Right ventricle myocardium superior (tissue), 1 donor: ENCODE measurements around the gene NRCAM. TPM values are rescaled to one million over a fixed set of nuclear protein-coding genes. Genes with fewer than 3 reads are reported as not detected.
"Not testable (repeated sequence)": the region's sequence is repeated elsewhere in the genome, so short reads cannot be mapped to it uniquely, and the experiment has no call there.

Experiments used
- ATAC-seq: fragments of 200-7000 bp; cut with Tn5 transposase; one replicate; pipeline ENCODE4 v1.9.1; 2020; ENCODE audit warnings: mild to moderate bottlenecking; ENCODE audit not compliant: poor library complexity
- DNase-seq: peaks from one replicate; pipeline ENCODE4 v3.0.0-alpha.2; 2020
- intact Hi-C: fragments of 100-400 bp; cut with DNase I; formaldehyde crosslinking; loops from one replicate; pipeline ENCODE4 v1.11.2; 2022
- long read RNA-seq: library from polyadenylated mRNA; unstranded; transcript quantifications from one replicate; pipeline ENCODE4 v2.0.0, GENCODE V29; 2021
- total RNA-seq: library from RNA; stranded (reverse); fragmentation: NEBNext Ultra II Directional; extraction: Animal tissue kit (Norgen Biotek cat#: 25700); gene quantifications from one replicate; pipeline ENCODE4 v1.2.1, GENCODE V29; 2021
- donor health status: DM: no; HTN: yes; CAD: no; lungs with severe emphysema.

The NRCAM gene
- 0.27 TPM for total RNA-seq
- long read RNA-seq: 0 reads

DNA sequence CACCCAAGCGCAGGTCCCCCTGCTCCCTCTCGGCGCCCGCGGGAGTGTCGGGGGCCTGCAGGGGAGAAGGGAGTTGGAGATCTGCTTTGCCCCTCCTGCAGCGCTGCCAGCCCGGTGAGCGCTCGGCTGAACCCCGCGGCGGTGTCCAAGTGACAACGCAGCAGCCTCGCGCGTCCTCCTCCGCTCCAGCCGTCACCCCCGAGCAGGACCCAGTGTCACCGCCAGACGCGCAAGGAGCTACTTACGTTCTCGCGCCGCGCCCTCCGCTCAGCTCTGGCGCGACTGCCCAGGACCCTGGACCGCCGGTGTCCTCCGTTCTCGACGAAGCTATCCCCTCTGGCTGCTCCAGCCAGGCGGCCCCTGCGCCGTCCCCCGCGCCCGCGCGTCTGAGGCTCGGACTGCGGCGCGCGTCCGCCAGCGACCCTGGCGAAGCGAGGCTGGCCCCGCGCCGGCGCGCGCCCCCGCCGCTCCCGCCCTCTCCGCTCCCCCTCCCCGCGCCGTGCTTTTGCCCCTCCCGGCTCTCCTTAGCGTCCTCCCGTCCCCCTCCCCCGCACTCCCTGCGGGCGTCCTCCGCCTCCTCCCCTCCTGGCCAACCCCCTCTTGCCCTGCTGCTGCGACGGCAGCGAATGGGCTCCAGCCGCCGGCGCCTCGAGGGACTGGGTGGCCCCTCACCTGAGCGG lies at the start of gene NRCAM:
TSS of gene NRCAM (minus strand) at position 439 of the 680 bp plus-strand sequence. CDS start 216,372 bp downstream, outside the sequence.
- intact Hi-C loops: loop anchor here (10.0 kb wide), 1 partner anchor 271 kb away; no protein-coding TSS in a partner anchor
- peak; percentile 43 for DNase-seq
- ATAC-seq: peak; percentile 43

DNA sequence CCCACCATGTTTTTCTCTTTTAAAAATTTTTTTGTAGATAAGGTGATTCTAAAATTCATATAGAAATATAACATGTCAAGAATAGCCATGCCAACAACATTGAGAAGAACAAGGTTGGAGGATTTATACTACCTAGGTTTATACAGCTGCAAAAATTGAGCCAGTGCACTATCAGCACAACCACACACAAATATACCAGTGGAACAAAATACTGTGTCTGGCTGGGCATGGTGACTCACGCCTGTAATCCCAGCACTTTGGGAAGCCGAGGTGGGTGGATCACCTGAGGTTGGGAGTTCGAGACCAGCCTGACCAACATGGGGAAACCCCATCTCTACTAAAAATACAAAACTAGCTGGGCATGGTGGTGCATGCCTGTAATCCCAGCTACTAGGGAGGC lies 48.3 kb upstream of the NRCAM start:
- intact Hi-C loops, DNase-seq, ATAC-seq: not testable (repeated sequence)

DNA sequence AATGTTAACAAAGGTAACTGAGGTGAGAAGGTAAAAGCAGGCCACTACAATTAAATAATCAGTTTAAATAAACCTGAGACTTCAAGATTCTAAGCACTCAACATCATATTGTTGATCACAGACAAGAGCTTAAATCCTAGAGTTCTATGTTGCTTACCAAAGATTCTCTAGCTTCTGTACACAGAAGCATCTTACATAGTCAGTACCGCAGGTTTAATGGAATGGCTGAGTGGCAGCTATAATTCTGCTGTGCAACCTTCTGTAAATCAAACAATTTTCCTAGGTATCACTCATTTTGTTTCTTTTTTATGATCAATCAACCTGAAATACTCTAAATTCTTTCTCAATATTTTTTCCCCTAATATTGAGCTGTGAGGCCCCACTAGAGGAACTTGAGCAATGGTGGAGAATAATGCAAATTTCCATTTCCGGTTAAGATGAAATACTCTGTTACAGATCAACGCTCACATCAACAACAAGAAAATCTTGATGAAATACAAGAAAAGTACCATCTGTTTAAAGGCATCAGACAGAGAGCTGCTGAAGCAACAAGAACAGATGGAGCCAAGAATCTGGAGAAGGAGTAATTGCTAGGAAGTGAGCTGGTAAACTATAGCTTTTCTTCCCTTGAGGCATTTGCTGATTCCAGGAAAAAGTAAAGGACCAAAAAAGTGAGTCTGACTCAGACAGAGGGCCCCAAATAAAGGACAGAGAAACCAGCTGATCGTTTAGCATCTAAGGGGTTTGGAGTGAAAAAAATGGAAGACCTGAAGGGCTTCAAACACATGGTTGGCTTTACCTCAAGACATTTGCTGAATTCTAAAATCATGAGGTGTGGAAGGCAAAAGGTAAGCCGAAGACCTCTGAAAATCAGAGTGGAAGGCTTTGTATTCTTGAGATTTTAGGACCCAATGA lies 47.1 kb upstream of the NRCAM start:
- intact Hi-C loops: no loop called here
- ATAC-seq (peak; percentile 52), DNase-seq (no peak)

- intact Hi-C loops: loop anchor here (10.0 kb wide), 1 partner anchor 315 kb away; no protein-coding TSS in a partner anchor
- ATAC-seq: no peak
- DNase-seq: no peak
These were observed 43.3 kb upstream of the NRCAM start for GRCh38 chr7:108499566-108499965.

- intact Hi-C loops: loop anchor here (10.0 kb wide), 1 partner anchor 314 kb away; no protein-coding TSS in a partner anchor
- no peak for DNase-seq
- no peak for ATAC-seq
These were observed 42.2 kb upstream of the NRCAM start for GRCh38 chr7:108498481-108498880.

DNA sequence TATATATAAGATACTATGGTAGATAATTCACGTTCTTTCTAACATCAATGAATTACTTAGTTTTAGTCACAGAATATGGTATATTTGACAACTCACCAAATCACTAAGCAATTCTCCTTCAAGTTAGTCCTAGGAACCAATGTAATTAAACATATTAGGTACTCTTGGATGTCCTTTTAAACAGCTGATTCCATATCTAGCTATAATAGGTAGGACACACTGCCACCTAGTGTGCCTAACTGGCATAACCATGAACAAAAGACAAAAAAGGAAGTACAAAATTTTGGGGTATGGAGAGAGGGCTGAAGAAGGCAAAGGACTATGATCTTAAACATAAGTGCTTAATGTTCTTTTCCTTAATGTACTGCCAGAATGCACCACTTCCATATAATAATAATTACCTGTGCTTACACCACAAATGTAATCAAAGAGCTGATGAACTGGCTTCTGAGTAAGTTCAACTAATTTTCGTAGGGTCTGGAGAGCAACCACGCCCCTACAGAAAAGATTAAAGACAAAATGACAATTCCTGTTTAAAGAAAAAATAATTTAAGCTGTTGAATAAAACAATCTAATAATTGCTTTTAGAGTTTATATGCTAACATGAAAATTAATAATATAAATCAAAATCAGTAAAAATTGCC lies 41.0 kb upstream of the NRCAM start:
- intact Hi-C loops: loop anchor here (10.0 kb wide), 1 partner anchor 312 kb away; no protein-coding TSS in a partner anchor
- DNase-seq (no peak), ATAC-seq (peak; percentile 67)

DNA sequence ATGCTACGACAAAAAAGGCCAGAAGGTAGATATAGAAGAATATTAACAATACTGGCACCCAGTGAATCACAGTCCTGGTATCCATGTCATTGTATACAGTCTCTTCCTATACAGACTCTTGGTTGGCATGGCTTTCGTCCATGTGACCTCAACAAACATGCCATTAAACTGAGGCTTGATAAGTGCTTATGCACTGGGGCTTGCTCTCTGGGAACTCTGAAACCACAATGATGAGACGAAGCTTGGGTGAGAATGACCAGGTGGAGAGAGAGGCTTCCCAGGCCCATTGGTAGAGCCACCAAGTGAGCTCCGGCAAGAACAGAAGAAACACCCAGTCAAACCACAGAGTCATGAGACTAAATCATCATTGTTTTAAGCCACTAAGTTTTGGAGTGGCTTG lies 36.5 kb upstream of the NRCAM start:
- no peak for DNase-seq
- ATAC-seq: no peak
- intact Hi-C loops: loop anchor here (10.0 kb wide), 1 partner anchor 308 kb away; no protein-coding TSS in a partner anchor

- no peak for ATAC-seq
- DNase-seq: no peak
- intact Hi-C loops: no loop called here
These were observed 32.7 kb upstream of the NRCAM start for GRCh38 chr7:108488768-108489538.

DNA sequence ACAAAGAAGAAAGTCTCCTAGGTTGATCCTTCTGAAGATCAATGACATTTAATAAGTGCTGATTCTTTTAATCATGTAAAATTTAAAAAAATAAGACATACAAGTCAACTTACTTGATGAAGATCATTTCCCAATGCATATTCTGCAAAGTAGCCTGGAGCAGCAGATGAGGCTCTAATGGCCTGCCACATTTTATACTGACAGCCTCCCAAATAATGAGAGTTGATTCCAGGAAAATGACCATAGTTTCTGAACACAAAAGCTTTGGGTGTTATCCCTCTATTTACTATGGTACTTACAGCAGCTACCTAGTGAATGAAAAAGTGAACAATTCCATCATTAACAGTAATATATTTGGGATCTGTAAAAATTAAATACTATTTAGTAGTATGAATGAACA lies 31.4 kb upstream of the NRCAM start:
- intact Hi-C loops: no loop called here
- no peak for DNase-seq
- ATAC-seq: no peak

DNA sequence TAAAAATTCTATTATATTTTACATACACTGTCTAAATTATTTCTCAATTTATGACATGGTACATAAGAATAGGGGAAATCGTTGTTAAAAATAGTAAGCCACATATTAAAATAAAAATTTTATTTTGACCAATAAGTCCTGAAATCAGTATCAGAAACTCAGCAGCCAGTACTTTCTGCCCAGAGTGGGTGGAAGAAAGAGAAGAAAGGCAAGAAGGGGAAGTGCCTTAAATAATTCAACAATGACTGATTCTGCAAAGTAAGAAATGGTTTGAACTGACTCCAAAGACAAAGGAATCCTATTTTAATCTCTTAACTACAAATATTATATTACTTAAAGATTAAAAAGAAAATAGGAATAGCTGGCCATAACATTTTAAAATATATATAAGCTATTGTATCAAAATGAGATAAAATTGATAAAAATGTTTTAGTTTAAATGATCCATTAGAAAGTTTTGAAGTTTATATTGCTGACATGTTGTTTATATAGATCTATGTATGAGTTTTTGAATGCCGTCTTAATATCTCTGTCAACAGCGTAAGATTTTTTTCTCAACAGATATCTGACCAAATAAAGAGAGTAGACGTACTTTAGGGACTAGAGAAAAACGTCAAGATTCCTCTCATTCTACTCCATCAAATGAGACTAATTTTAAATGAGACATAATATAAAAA lies 30.2 kb upstream of the NRCAM start:
- intact Hi-C loops: no loop called here
- ATAC-seq (no peak), DNase-seq (no peak)

DNA sequence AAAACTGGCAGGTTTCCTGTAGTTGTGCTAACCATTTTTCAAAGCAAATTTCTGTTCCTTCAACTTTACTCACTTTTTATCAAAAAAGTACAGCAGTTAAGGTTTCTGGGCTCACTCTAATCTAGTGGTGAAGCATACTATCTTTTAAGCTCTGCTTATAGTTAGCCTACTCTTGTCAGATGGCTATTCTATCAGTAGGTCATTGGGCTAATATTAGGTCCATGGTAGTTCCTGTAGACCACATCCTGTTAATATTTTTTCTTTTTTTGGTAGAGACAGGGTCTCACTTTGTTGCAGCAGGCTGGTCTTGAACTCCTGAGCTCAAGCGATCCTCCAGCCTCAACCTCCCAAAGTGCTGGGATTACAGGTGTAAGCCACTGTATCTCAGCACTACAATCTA lies 27.9 kb upstream of the NRCAM start:
- DNase-seq (no peak), ATAC-seq (no peak)
- intact Hi-C loops: no loop called here

DNA sequence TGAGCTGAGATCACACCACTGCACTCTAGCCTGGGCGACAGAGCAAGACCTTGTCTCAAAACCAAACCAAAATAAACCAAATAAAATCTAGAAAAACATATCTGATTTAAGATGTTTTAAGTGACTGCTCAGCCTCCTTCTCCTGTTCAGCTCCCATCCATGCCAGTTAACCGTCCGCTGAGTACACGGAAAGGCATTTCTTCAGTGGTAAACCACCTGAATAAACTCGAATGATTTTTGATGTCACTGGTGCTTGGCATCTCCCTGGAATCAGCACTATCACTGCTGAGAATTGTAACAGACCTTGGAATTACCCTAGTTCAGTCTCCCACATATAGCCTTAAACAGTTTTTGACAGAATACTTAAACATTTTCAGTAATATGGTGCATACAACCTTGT lies 24.1 kb upstream of the NRCAM start:
- DNase-seq (no peak), ATAC-seq (no peak)
- intact Hi-C loops: no loop called here

GRCh38 chr7:108479751-108480150 lies 23.5 kb upstream of the NRCAM start:
- intact Hi-C loops: no loop called here
- no peak for DNase-seq
- ATAC-seq: no peak

DNA sequence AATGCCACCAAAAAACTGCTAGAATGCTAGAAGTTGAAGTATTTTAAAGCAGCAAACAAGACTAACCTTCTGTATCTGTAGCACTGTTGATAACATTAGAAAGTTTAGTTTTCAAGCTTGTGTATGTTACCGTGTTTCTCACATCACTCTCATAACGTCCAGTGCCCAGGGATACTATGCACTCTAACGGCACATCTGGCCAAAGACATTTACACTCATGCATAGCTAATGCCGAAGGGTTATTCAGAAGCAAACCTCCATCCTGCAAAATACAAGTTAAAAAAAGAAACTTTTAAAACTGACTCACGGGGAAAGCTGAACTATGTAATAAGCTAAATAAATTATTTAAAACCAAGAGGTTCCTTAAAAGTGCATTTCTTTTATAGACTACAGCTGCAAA lies 22.9 kb upstream of the NRCAM start:
- intact Hi-C loops: no loop called here
- no peak for ATAC-seq
- no peak for DNase-seq

DNA sequence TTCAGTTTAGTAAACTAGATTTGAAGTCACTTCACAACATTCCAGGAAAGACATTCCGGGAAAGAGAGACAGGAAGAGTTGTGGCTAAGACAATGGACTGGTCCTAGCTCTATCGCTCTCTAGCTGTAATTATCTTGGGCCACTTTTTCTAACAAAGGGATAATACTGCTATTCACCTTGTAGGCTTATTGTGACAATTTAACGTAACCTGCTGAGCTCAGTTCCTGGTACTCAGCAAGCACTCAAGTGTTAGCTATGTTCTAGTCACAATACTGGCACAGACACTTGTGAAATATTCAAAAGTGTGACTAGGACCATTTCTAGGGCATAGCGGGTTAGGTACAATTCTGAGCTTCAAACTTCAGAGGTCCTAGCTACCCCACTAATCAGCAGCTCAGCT lies 12.0 kb upstream of the NRCAM start:
- ATAC-seq: no peak
- DNase-seq: no peak
- intact Hi-C loops: no loop called here

DNA sequence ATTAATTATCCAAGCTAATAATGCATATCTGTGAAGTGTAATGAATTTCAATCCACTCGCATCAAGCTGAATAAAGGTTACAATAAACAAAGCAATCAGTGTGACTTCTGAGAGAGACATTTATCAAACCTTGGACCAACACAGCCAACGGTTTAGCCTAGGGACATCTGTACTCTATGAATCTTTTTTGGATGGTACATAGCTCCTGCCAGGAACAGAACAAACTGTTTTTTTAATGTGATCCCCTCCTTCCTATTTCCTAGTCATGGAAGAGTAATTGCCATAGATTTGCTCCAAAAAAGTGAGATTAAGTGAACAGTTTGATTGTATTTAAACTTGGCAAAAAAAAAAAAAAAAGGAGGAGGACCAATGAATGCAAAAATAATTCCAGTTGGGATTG lies 11.2 kb upstream of the NRCAM start:
- DNase-seq (no peak), ATAC-seq (no peak)
- intact Hi-C loops: no loop called here

- DNase-seq, intact Hi-C loops, ATAC-seq: not testable (repeated sequence)
These were observed 10.1 kb upstream of the NRCAM start for GRCh38 chr7:108466322-108466721.

DNA sequence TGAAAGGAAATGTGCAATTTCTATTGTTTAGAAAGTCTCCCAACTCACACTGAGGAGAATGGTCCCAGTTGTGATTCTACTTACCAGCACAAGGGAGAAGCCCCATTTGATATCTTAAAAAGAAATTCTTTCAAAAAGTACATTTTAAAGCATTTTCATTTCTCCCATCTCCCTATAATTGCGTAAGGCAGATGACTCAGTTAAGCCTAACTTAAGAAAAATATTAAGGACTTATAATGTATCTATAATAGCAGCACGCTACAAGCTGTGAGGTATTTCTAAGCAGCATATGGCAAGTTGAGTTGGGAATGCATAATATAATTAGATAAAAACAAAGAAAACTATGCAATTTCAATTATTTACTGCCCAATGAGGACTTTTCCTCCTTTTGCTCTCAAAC lies 8.5 kb upstream of the NRCAM start:
- DNase-seq (no peak), ATAC-seq (no peak)
- intact Hi-C loops: no loop called here
